K562 (cell line): ENCODE data around the gene SLX4IP. TPM values are rescaled to one million over a fixed set of nuclear protein-coding genes. Genes with fewer than 3 reads are reported as not detected.

Experiments used
- ATAC-seq: fragments of 200-7000 bp; cut with Tn5 transposase; 3 replicates; pipeline ENCODE4 v1.9.1; 2020; ENCODE audit warnings: moderate library complexity
- BruUV-seq: library from RNA; stranded (reverse); fragments of 400-500 nt; replicated peaks from 2 replicates; lab custom pipeline; 2021; lab: Mats Ljungman, UMichigan
- CTCF ChIA-PET: fragments of 300-600 bp; formaldehyde crosslinking; extraction: SDS; loops from one replicate; lab custom pipeline; 2021; ENCODE audit warnings: low intra/inter-chr PET ratio; lab: Yijun Ruan, JAX
- POLR2A ChIA-PET: fragments of 300-600, 350-650 bp; sonication (Branson Sonifier 250); formaldehyde crosslinking; extraction: SDS; loops from one replicate; lab custom pipeline; 2021; ENCODE audit warnings: antibody characterized with exemption, inconsistent platforms; lab: Yijun Ruan, JAX
- DNase-seq, 4 experiments: peaks; one replicate each; pipeline versions ENCODE4 v3.0.0 to v3.0.0-alpha.2; 2011 to 2018; ENCODE audit warnings: low spot score in 3 of 4, mixed read lengths in 3 of 4; ENCODE audit errors: extremely low read depth in 1 of 4
- FAIRE-seq: peaks from 2 replicates; lab custom pipeline; 2011; peaks lifted over from hg19 to GRCh38; lab: Jason Lieb, UNC
- H2AFZ ChIP-seq: 2 replicates; pipeline ENCODE4 v1.6.0; 2011; ENCODE audit warnings: low read depth, low read length, control low read depth, inconsistent platforms
- H3K27ac ChIP-seq: fragments of 200-600 bp; 3 replicates; pipeline ENCODE4 v1.8.0; 2011; ENCODE audit warnings: low read depth, mild to moderate bottlenecking, control low read depth, inconsistent platforms, low read length, moderate library complexity, mixed read lengths; ENCODE audit errors: extremely low read depth
- H3K27me3 ChIP-seq, 2 experiments: fragments of 300-600 bp in 1 of 2; 2 replicates in 1 of 2; 3 replicates in 1 of 2; pipeline versions ENCODE4 v1.6.0 to v1.8.0; 2011; ENCODE audit warnings: inconsistent platforms in 2 of 2, low read length in 2 of 2, mild to moderate bottlenecking in 1 of 2, mixed read lengths in 1 of 2, moderate library complexity in 1 of 2; ENCODE audit not compliant: control insufficient read depth in 2 of 2, insufficient read depth in 2 of 2
- H3K36me3 ChIP-seq: fragments of 300-600 bp; 3 replicates; pipeline ENCODE4 v1.8.0; 2011; ENCODE audit warnings: mild to moderate bottlenecking, low read length, inconsistent platforms; ENCODE audit not compliant: control insufficient read depth, insufficient read depth
- H3K4me1 ChIP-seq, 2 experiments: fragments of 200-600 bp in 1 of 2; replicated peaks in 1 of 2; 2 replicates in 1 of 2; 3 replicates in 1 of 2; pipeline versions ENCODE4 v1.5.1 to v1.8.0; 2011; ENCODE audit warnings: inconsistent platforms in 2 of 2, low read length in 2 of 2, mild to moderate bottlenecking in 1 of 2, mixed read lengths in 1 of 2, moderate library complexity in 1 of 2; ENCODE audit not compliant: control insufficient read depth in 2 of 2, insufficient read depth in 2 of 2
- H3K4me2 ChIP-seq: 2 replicates; pipeline ENCODE4 v1.6.1; 2011; ENCODE audit warnings: low read length, control low read depth, inconsistent platforms, mixed read lengths; ENCODE audit not compliant: insufficient read depth
- H3K4me3 ChIP-seq: fragments of 200-600 bp; sonication (generic), shearing (Covaris generic); 2 replicates; pipeline ENCODE4 v1.5.1; 2016; ENCODE audit warnings: control low read depth, inconsistent platforms
- H3K79me2 ChIP-seq: fragments of 200-600 bp; 3 replicates; pipeline ENCODE4 v1.8.0; 2011; ENCODE audit warnings: low read length, inconsistent platforms; ENCODE audit not compliant: control insufficient read depth, insufficient read depth
- H3K9ac ChIP-seq, 2 experiments: 2 replicates each; pipeline versions ENCODE4 v1.6.0 to v1.6.1; 2011; ENCODE audit warnings: low read depth in 2 of 2, low read length in 2 of 2, control low read depth in 1 of 2, inconsistent platforms in 1 of 2, mild to moderate bottlenecking in 1 of 2, mixed read lengths in 1 of 2; ENCODE audit not compliant: insufficient read depth in 1 of 2
- H3K9me1 ChIP-seq: one replicate; pipeline ENCODE4 v1.6.0; 2011; ENCODE audit warnings: inconsistent platforms, mild to moderate bottlenecking, low read length, moderate library complexity; ENCODE audit not compliant: control insufficient read depth, insufficient read depth
- H3K9me3 ChIP-seq: replicated peaks from 2 replicates; pipeline ENCODE4 v1.5.1; 2011; ENCODE audit warnings: low read depth, low read length, inconsistent platforms; ENCODE audit not compliant: control insufficient read depth, insufficient read depth
- H4K20me1 ChIP-seq: replicated peaks from 2 replicates; pipeline ENCODE4 v1.6.1; 2011; ENCODE audit warnings: low read length, inconsistent platforms, mixed read lengths; ENCODE audit not compliant: control insufficient read depth, insufficient read depth
- MED1 ChIP-seq: sonication (generic); formaldehyde crosslinking; IDR thresholded peaks from 2 replicates; pipeline ENCODE4 v1.8.1; 2023; ENCODE audit warnings: missing genetic modification reagents, borderline replicate concordance
- NONO ChIP-seq, 2 experiments: fragments of 200-400 bp in 1 of 2; fragments of 450-650 bp in 1 of 2; formaldehyde crosslinking in 1 of 2; IDR thresholded peaks; 2 replicates each; pipeline ENCODE4 v1.6.1; 2017; ENCODE audit warnings: low read depth in 2 of 2, mild to moderate bottlenecking in 2 of 2, moderate library complexity in 2 of 2, low read length in 1 of 2
- NUFIP1 ChIP-seq: fragments of 450-650 bp; IDR thresholded peaks from 2 replicates; pipeline ENCODE4 v1.6.1; 2018; ENCODE audit not compliant: partially characterized antibody
- SLC30A9 ChIP-seq: fragments of 250-450 bp; sonication (Bioruptor Pico); IDR thresholded peaks from 2 replicates; pipeline ENCODE4 v1.8.0; 2022; ENCODE audit warnings: mild to moderate bottlenecking, moderate library complexity
- ZBTB17 ChIP-seq: fragments of 450-650 bp; formaldehyde crosslinking; IDR thresholded peaks from 2 replicates; pipeline ENCODE4 v1.4.0; 2020; ENCODE audit warnings: mild to moderate bottlenecking
- ZKSCAN8 ChIP-seq: fragments of 200-800 bp; sonication (Bioruptor generic); IDR thresholded peaks from 2 replicates; pipeline ENCODE4 v1.6.1; 2016; ENCODE audit warnings: missing genetic modification characterization, missing compliant biosample characterization
- ZNF3 ChIP-seq: fragments of 250-450 bp; sonication (Bioruptor Pico); IDR thresholded peaks from 2 replicates; pipeline ENCODE4 v1.5.0; 2021; ENCODE audit warnings: mild to moderate bottlenecking, moderate library complexity
- ZNF408 ChIP-seq: fragments of 250-450 bp; sonication (Bioruptor Pico); IDR thresholded peaks from 2 replicates; pipeline ENCODE4 v1.4.0; 2020; ENCODE audit warnings: low read depth, mild to moderate bottlenecking, moderate library complexity
- WGBS: fragments of 100-300 bp; shearing (Covaris generic); methylation state at CpG from one replicate; pipeline ENCODE4 v1.1.6; 2016; ENCODE audit warnings: low coverage, mixed read lengths; ENCODE audit not compliant: insufficient coverage; ENCODE audit errors: missing lambda C conversion rate; 5-methylcytosine and 5-hydroxymethylcytosine counted together
- in situ Hi-C: fragments of 300-500 bp; cut with MboI; formaldehyde crosslinking; loops from 4 replicates; pipeline ENCODE4 v1.15.0; 2018; ENCODE audit warnings: inconsistent platforms, mixed read lengths
- intact Hi-C: fragments of 100-400 bp; cut with micrococcal nuclease; formaldehyde crosslinking; loops from 2 replicates; pipeline ENCODE4 v1.14.2; 2022
- polyA plus RNA-seq, 8 experiments: library from polyadenylated mRNA; depleted of rRNA in 4 of 8; stranded (reverse) in 5 of 8; unstranded in 3 of 8; fragments of >200 nt; fragmentation: Nextera tagmentation in 2 of 8; fragmentation: Illumina TruSeq in 1 of 8; extraction: Ambion mirVana in 2 of 8; extraction: Trizol in 1 of 8; gene quantifications; 2 replicates each; pipeline versions ENCODE4 v1.2.1 to v1.2.3, GENCODE V29; 2011 to 2014; ENCODE audit warnings: inconsistent platforms in 1 of 8, missing spikeins in 1 of 8
- total RNA-seq, 7 experiments: library from RNA; depleted of rRNA in 6 of 7; stranded (reverse); fragments of >200 nt in 6 of 7; fragmentation: Illumina TruSeq in 2 of 7; extraction: Trizol in 2 of 7; gene quantifications; 2 replicates each; pipeline versions ENCODE4 v1.2.1 to v1.2.3, GENCODE V29; 2011 to 2021; ENCODE audit warnings: low replicate concordance in 1 of 7
- TF ChIP-seq, protein P1 (sequence below): sonication (generic); formaldehyde crosslinking; IDR thresholded peaks from 2 replicates; pipeline ENCODE4 v1.8.0; 2022; ENCODE audit warnings: mild to moderate bottlenecking, missing genetic modification reagents
- TF ChIP-seq, protein P2 (sequence below): fragments of 450-650 bp; formaldehyde crosslinking; IDR thresholded peaks from 2 replicates; pipeline ENCODE4 v1.4.0; 2020; ENCODE audit warnings: mild to moderate bottlenecking, moderate library complexity
- TF ChIP-seq, protein P3 (sequence below): IDR thresholded peaks from 2 replicates; pipeline ENCODE4 v1.6.1; 2011; ENCODE audit warnings: borderline replicate concordance, low read depth, mild to moderate bottlenecking, moderate library complexity, low read length; ENCODE audit not compliant: insufficient read depth, poor library complexity, severe bottlenecking

SLX4IP gene
- total and polyA plus RNA-seq, 9 of the 15 experiments (the other 6 are each of a cell fraction or from before 2014, with no cell fraction given) = 1.5 to 5.9 (median 3.5) TPM

DNA sequence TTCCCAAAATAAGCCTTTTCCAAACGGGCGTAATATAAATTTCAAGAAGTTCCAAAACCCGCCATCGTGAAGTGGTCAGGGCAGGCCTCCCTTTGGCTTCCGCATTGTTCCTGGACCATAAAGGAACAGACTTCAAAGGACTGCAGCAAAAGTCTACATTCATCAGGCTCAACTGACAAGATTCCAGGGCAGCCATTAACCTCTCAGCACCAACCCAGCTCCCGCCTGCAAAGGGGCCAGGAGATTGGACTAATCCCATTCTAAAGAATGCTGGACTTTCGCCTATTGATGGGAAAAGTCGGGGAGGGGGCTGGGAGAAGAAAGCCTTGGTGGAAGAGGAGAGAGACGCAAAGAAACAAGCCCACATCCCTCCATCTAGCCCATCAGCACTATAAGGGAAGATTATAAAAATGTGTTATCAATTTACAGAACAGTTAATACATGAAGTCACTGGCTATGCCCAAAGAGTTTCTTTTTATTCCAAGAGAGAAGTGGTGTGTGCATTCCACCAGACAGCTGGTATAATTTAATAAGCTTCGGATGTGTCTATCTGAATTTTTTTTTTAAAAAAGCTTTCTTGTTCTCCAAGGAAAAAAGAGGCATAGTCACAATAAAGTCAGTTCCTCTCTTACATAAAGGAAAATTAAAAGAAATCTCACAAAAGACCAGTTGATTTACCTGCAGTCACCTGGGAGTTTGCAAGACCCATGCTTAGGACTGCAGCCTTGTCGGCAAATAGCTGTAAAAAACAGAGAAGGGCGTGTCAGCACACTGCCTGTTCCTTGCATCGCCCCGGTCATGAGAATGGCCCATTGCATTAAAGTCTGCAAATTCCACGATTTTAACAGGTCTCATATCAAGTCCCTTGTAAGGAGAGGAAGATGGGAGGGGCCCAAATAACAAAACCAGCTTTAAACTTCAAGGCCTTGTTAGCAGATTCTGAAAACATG lies 220.9 kb downstream of the SLX4IP start:
- TF ChIP-seq ZNF408 (CRISPR knock-in tag) = no peak
- TF ChIP-seq SLC30A9 (CRISPR knock-in tag) = no peak
- no peak for TF ChIP-seq NONO (IDR thresholded peaks at IDR 0.05; ENCODE audit: low read depth in 2 of 2, low read length in 1 of 2)
- TF ChIP-seq ZKSCAN8 = no peak
- no peak for TF ChIP-seq NUFIP1
- TF ChIP-seq, protein P1, sequence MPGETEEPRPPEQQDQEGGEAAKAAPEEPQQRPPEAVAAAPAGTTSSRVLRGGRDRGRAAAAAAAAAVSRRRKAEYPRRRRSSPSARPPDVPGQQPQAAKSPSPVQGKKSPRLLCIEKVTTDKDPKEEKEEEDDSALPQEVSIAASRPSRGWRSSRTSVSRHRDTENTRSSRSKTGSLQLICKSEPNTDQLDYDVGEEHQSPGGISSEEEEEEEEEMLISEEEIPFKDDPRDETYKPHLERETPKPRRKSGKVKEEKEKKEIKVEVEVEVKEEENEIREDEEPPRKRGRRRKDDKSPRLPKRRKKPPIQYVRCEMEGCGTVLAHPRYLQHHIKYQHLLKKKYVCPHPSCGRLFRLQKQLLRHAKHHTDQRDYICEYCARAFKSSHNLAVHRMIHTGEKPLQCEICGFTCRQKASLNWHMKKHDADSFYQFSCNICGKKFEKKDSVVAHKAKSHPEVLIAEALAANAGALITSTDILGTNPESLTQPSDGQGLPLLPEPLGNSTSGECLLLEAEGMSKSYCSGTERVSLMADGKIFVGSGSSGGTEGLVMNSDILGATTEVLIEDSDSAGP (CRISPR knock-in tag) = no peak
- TF ChIP-seq, protein P2, sequence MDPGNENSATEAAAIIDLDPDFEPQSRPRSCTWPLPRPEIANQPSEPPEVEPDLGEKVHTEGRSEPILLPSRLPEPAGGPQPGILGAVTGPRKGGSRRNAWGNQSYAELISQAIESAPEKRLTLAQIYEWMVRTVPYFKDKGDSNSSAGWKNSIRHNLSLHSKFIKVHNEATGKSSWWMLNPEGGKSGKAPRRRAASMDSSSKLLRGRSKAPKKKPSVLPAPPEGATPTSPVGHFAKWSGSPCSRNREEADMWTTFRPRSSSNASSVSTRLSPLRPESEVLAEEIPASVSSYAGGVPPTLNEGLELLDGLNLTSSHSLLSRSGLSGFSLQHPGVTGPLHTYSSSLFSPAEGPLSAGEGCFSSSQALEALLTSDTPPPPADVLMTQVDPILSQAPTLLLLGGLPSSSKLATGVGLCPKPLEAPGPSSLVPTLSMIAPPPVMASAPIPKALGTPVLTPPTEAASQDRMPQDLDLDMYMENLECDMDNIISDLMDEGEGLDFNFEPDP (CRISPR knock-in tag) = no peak
- no peak for TF ChIP-seq MED1 (CRISPR knock-in tag)
- TF ChIP-seq ZBTB17 (CRISPR knock-in tag) = no peak
- TF ChIP-seq ZNF3 (CRISPR knock-in tag) = no peak
- TF ChIP-seq, protein P3, sequence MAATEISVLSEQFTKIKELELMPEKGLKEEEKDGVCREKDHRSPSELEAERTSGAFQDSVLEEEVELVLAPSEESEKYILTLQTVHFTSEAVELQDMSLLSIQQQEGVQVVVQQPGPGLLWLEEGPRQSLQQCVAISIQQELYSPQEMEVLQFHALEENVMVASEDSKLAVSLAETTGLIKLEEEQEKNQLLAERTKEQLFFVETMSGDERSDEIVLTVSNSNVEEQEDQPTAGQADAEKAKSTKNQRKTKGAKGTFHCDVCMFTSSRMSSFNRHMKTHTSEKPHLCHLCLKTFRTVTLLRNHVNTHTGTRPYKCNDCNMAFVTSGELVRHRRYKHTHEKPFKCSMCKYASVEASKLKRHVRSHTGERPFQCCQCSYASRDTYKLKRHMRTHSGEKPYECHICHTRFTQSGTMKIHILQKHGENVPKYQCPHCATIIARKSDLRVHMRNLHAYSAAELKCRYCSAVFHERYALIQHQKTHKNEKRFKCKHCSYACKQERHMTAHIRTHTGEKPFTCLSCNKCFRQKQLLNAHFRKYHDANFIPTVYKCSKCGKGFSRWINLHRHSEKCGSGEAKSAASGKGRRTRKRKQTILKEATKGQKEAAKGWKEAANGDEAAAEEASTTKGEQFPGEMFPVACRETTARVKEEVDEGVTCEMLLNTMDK = no peak
- in situ Hi-C loops (no loop called here), intact Hi-C loops (no loop called here)
- H3K9me1 ChIP-seq = no peaks in the 10 kb centered on the region
- FAIRE-seq = no peak
- H3K9ac ChIP-seq = no peak overlapping the region
- no peak overlapping the region for H3K4me2 ChIP-seq
- H3K79me2 ChIP-seq = no peaks in the 10 kb centered on the region
- no peaks in the 10 kb centered on the region for H3K36me3 ChIP-seq
- H2AFZ ChIP-seq = no peak overlapping the region
- H3K9me3 ChIP-seq = no peaks in the 10 kb centered on the region
- WGBS = 5% methylated on average over 13 of the region's 15 CpGs
- H3K27me3 ChIP-seq = peaks cover 0 to 35% of the 10 kb centered on the region in 2 experiments; a peak in 2 of 5 replicates
- BruUV-seq = no TSS peak
- H3K4me1 ChIP-seq = no peaks in the 10 kb centered on the region
- no peak overlapping the region for H3K4me3 ChIP-seq
- POLR2A ChIA-PET = no interaction called here
- CTCF ChIA-PET = no interaction called here
- no peak overlapping the region for H3K27ac ChIP-seq
- H4K20me1 ChIP-seq = no peaks in the 10 kb centered on the region
- no peak for ATAC-seq
- DNase-seq = no peak
